K562 (cell line): ENCODE results near the gene PLXNB1. TPM values are rescaled to one million over a fixed set of nuclear protein-coding genes. Genes with fewer than 3 reads are reported as not detected.

Experiments
- HDAC6 ChIP-seq: IDR thresholded peaks from 2 replicates; pipeline ENCODE4 v1.6.1; 2012; ENCODE audit warnings: low read depth, mild to moderate bottlenecking, control low read depth, inconsistent platforms, low read length, moderate library complexity
- MCM7 ChIP-seq, 2 experiments: fragments of 450-650 bp; IDR thresholded peaks; 2 replicates each; pipeline ENCODE4 v1.6.1; 2016 to 2018
- MEIS2 ChIP-seq: fragments of 450-650 bp; IDR thresholded peaks from 2 replicates; pipeline ENCODE4 v1.6.1; 2014; ENCODE audit warnings: mild to moderate bottlenecking; ENCODE audit not compliant: partially characterized antibody
- MYC ChIP-seq, 2 experiments: fragments of 250-450 bp in 1 of 2; sonication (Bioruptor Pico) in 1 of 2; IDR thresholded peaks; 2 replicates each; pipeline versions ENCODE4 v1.5.1 to v1.6.1; 2012 to 2021; ENCODE audit warnings: low read depth in 2 of 2, borderline replicate concordance in 1 of 2, improper control_type of control experiment in 1 of 2, low read length in 1 of 2, mild to moderate bottlenecking in 1 of 2, moderate library complexity in 1 of 2
- NFIX ChIP-seq: fragments of 250-450 bp; sonication (Bioruptor Pico); IDR thresholded peaks from 2 replicates; pipeline ENCODE4 v1.4.0; 2020; ENCODE audit warnings: low read depth, mild to moderate bottlenecking, moderate library complexity
- NKRF ChIP-seq: fragments of 450-650 bp; IDR thresholded peaks from 2 replicates; pipeline ENCODE4 v1.6.1; 2016; ENCODE audit warnings: borderline replicate concordance
- NRF1 ChIP-seq, 2 experiments: fragments of 450-650 bp; IDR thresholded peaks in 1 of 2; conservative IDR thresholded peaks in 1 of 2; 2 replicates each; pipeline ENCODE4 v1.6.1; 2014; ENCODE audit warnings: mild to moderate bottlenecking in 2 of 2
- RNF219 ChIP-seq: fragments of 250-450 bp; sonication (Bioruptor Pico); IDR thresholded peaks from 2 replicates; pipeline ENCODE4 v1.5.0; 2022; ENCODE audit warnings: mild to moderate bottlenecking
- SMC3 ChIP-seq: conservative IDR thresholded peaks from 2 replicates; pipeline ENCODE4 v1.6.1; 2011; ENCODE audit warnings: low read depth, low read length, improper control_type of control experiment; ENCODE audit not compliant: insufficient read depth
- TAF9B ChIP-seq: fragments of 450-650 bp; IDR thresholded peaks from 2 replicates; pipeline ENCODE4 v1.6.1; 2018; ENCODE audit warnings: mild to moderate bottlenecking; ENCODE audit not compliant: partially characterized antibody
- TGIF2 ChIP-seq: sonication (generic); formaldehyde crosslinking; IDR thresholded peaks from 2 replicates; pipeline ENCODE4 v1.8.1; 2022; ENCODE audit warnings: mild to moderate bottlenecking, missing genetic modification reagents, moderate library complexity
- TOE1 ChIP-seq, 2 experiments: fragments of 450-650 bp in 1 of 2; sonication (generic) in 1 of 2; formaldehyde crosslinking in 1 of 2; IDR thresholded peaks; 2 replicates each; pipeline versions ENCODE4 v1.7.1 to v1.8.0; 2016 to 2022; ENCODE audit warnings: borderline replicate concordance in 2 of 2, mild to moderate bottlenecking in 2 of 2, antibody characterized with exemption in 1 of 2, inconsistent platforms in 1 of 2, low read depth in 1 of 2, missing genetic modification reagents in 1 of 2, moderate library complexity in 1 of 2
- ZC3H4 ChIP-seq: sonication (generic); formaldehyde crosslinking; IDR thresholded peaks from 2 replicates; pipeline ENCODE4 v1.9.0; 2021; ENCODE audit warnings: missing genetic modification reagents, borderline replicate concordance
- polyA plus RNA-seq, 8 experiments: library from polyadenylated mRNA; depleted of rRNA in 4 of 8; stranded (reverse) in 5 of 8; unstranded in 3 of 8; fragments of >200 nt; fragmentation: Nextera tagmentation in 2 of 8; fragmentation: Illumina TruSeq in 1 of 8; extraction: Ambion mirVana in 2 of 8; extraction: Trizol in 1 of 8; gene quantifications; 2 replicates each; pipeline versions ENCODE4 v1.2.1 to v1.2.3, GENCODE V29; 2011 to 2014; ENCODE audit warnings: inconsistent platforms in 1 of 8, missing spikeins in 1 of 8
- total RNA-seq, 7 experiments: library from RNA; depleted of rRNA in 6 of 7; stranded (reverse); fragments of >200 nt in 6 of 7; fragmentation: Illumina TruSeq in 2 of 7; extraction: Trizol in 2 of 7; gene quantifications; 2 replicates each; pipeline versions ENCODE4 v1.2.1 to v1.2.3, GENCODE V29; 2011 to 2021; ENCODE audit warnings: low replicate concordance in 1 of 7
- TF ChIP-seq, protein P1 (sequence below): conservative IDR thresholded peaks from 2 replicates; pipeline ENCODE4 v1.6.1; 2011; ENCODE audit warnings: low read depth, mild to moderate bottlenecking, low read length; ENCODE audit not compliant: control insufficient read depth
- TF ChIP-seq, protein P2 (sequence below): fragments of 450-650 bp; IDR thresholded peaks from 2 replicates; pipeline ENCODE4 v1.6.1; 2016; ENCODE audit warnings: mild to moderate bottlenecking
- TF ChIP-seq, protein P3 (sequence below): fragments of 450-650 bp; formaldehyde crosslinking; IDR thresholded peaks from 2 replicates; pipeline ENCODE4 v1.4.0; 2020; ENCODE audit warnings: mild to moderate bottlenecking, moderate library complexity

Gene PLXNB1
- total and polyA plus RNA-seq, 9 of the 15 experiments (the other 6 are each of a cell fraction or from before 2014, with no cell fraction given): 0.17 to 17.4 (median 6.0) TPM

DNA sequence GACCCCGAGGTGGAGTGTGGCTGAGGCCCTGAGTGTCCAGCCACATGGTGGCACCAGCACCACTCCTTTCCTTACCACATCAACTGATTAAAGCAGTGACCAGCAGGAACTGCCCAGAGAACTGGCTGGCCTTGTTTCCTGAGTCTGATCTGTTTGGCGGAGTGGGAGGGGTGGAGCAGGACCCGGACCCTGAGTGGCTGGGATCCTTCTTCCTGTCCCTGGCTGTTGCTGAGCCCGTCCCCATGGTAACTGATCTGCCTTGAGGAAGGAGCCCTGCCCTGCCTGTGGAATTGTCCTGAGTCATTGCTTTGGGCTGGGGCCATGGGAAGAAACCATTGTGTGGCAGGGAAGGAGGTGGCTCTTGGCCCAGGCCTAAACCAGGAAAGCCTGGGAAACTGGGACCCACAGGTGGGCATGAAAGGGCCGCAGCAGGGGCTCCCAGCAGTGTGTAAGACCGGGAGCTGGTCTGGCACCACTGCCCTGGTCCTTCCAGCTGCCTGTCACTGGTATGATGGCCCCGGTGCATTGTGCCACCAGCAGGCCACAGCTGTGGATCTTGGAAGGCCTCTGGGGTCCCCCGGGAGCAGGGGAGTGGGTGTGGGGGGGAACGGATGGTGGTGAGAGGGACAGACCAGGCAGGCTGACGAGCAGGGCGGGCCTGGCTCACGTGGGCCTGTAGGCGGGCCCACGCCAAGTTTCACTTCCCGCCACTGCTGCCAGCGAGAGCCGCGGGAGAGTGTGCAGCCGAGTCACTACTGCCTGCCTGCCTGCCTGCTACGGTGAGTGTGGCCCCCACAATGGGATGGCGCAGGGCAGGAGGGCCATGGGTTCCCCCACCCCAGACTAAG is 35.9 kb upstream of the PLXNB1 start (continued):
- TF ChIP-seq, protein P1, sequence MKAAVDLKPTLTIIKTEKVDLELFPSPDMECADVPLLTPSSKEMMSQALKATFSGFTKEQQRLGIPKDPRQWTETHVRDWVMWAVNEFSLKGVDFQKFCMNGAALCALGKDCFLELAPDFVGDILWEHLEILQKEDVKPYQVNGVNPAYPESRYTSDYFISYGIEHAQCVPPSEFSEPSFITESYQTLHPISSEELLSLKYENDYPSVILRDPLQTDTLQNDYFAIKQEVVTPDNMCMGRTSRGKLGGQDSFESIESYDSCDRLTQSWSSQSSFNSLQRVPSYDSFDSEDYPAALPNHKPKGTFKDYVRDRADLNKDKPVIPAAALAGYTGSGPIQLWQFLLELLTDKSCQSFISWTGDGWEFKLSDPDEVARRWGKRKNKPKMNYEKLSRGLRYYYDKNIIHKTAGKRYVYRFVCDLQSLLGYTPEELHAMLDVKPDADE: no peak
- no peak for TF ChIP-seq NKRF
- TF ChIP-seq, protein P2, sequence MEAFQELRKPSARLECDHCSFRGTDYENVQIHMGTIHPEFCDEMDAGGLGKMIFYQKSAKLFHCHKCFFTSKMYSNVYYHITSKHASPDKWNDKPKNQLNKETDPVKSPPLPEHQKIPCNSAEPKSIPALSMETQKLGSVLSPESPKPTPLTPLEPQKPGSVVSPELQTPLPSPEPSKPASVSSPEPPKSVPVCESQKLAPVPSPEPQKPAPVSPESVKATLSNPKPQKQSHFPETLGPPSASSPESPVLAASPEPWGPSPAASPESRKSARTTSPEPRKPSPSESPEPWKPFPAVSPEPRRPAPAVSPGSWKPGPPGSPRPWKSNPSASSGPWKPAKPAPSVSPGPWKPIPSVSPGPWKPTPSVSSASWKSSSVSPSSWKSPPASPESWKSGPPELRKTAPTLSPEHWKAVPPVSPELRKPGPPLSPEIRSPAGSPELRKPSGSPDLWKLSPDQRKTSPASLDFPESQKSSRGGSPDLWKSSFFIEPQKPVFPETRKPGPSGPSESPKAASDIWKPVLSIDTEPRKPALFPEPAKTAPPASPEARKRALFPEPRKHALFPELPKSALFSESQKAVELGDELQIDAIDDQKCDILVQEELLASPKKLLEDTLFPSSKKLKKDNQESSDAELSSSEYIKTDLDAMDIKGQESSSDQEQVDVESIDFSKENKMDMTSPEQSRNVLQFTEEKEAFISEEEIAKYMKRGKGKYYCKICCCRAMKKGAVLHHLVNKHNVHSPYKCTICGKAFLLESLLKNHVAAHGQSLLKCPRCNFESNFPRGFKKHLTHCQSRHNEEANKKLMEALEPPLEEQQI: no peak
- TF ChIP-seq NRF1 (conservative IDR thresholded peaks at IDR 0.05 in 1 of 2, IDR thresholded peaks at IDR 0.05 in 1 of 2): peak; percentile 22 to 57; a peak in 3 of 4 replicates
- TF ChIP-seq, protein P3, sequence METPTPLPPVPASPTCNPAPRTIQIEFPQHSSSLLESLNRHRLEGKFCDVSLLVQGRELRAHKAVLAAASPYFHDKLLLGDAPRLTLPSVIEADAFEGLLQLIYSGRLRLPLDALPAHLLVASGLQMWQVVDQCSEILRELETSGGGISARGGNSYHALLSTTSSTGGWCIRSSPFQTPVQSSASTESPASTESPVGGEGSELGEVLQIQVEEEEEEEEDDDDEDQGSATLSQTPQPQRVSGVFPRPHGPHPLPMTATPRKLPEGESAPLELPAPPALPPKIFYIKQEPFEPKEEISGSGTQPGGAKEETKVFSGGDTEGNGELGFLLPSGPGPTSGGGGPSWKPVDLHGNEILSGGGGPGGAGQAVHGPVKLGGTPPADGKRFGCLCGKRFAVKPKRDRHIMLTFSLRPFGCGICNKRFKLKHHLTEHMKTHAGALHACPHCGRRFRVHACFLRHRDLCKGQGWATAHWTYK (CRISPR knock-in tag): no peak
- no peak for TF ChIP-seq TGIF2
- no peak for TF ChIP-seq MCM7 (IDR thresholded peaks at IDR 0.05)
- no peak for TF ChIP-seq RNF219 (CRISPR knock-in tag)
- TF ChIP-seq SMC3: peak; percentile 36; the same call in 1 of the 2 replicates
- TF ChIP-seq ZC3H4 (CRISPR knock-in tag): no peak
- TF ChIP-seq NFIX (CRISPR knock-in tag): no peak
- no peak for TF ChIP-seq MYC (IDR thresholded peaks at IDR 0.05; ENCODE audit: low read depth, low read length)
- TF ChIP-seq MYC (CRISPR knock-in tag; IDR thresholded peaks at IDR 0.05; ENCODE audit: borderline replicate concordance, low read depth): no peak
- TF ChIP-seq TOE1 (IDR thresholded peaks at IDR 0.05; ENCODE audit: borderline replicate concordance): no peak
- TF ChIP-seq TOE1 (CRISPR knock-in tag; IDR thresholded peaks at IDR 0.05; ENCODE audit: borderline replicate concordance, low read depth): no peak
- TF ChIP-seq MEIS2: no peak
- no peak for TF ChIP-seq HDAC6
- TF ChIP-seq TAF9B: no peak
